Dendritic cell treated with granulocyte-macrophage colony-stimulating factor and Interleukin-4, amounts not matched to agents 40 ng/mL and 50 ng/mL, for 4 days (primary cell): ENCODE results near the gene BTBD19.
A peak's percentile ranks its signal among the peaks of the same experiment; 100 is the strongest.
"Not testable (repeated sequence)": the region's sequence is repeated elsewhere in the genome, so short reads cannot be mapped to it uniquely, and the experiment has no call there.

Experiments
- H3K27ac Mint-ChIP-seq: one replicate; pipeline ENCODE4 v1.8.0; 2022; ENCODE audit warnings: mild to moderate bottlenecking, mixed read lengths
- H3K27me3 Mint-ChIP-seq: one replicate; pipeline ENCODE4 v1.8.0; 2022; ENCODE audit warnings: mild to moderate bottlenecking, mixed read lengths
- H3K36me3 Mint-ChIP-seq: one replicate; pipeline ENCODE4 v1.8.0; 2022; ENCODE audit warnings: low read depth, mixed read lengths
- H3K4me1 Mint-ChIP-seq: one replicate; pipeline ENCODE4 v1.8.0; 2022; ENCODE audit warnings: low read depth, mixed read lengths
- H3K4me3 Mint-ChIP-seq: one replicate; pipeline ENCODE4 v1.8.0; 2022; ENCODE audit warnings: mild to moderate bottlenecking, moderate library complexity, mixed read lengths
- H3K9me3 Mint-ChIP-seq: one replicate; pipeline ENCODE4 v1.8.0; 2022; ENCODE audit warnings: mixed read lengths
- intact Hi-C: fragments of 100-400 bp; cut with micrococcal nuclease; formaldehyde crosslinking; loops from one replicate; pipeline ENCODE4 v1.15.0; 2022

The BTBD19 gene

GRCh38 chr1:44808063-44808937 is at the start of gene BTBD19:
Gene BTBD19, plus strand, starts transcription at chr1:44808523. Its CDS starts 298 bp downstream, at chr1:44808821.
- Mint-ChIP-seq H3K27me3 (no peaks in the 10 kb centered on the region), H3K4me3 (peak within 1 kb of the TSS; percentile 71), H3K9me3 (no peaks in the 10 kb centered on the region), H3K4me1 (peaks cover 93% of the 10 kb centered on the region), H3K27ac (peak within 1 kb of the TSS; percentile 100), H3K36me3 (peaks cover 63% of the 10 kb centered on the region)
- intact Hi-C loops, result no loop called here

DNA sequence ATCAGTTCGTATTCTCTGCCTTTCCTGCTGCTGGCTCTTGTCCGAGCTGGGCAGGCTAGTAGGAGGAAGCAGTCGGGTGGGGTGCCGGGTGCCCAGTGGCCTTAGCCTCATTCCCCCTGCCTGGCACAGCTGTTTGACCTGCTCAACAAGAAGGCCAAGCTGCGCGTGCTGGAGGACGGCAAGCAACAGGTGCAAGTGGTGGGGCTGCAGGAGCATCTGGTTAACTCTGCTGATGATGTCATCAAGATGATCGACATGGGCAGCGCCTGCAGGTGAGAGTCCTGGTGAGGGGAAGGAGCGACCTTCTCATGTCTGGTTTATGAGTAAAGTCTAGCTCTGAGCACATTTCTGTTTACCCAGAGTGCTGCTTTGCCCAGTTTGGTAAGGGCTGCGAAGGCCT is 49.2 kb upstream of the BTBD19 start:
- Mint-ChIP-seq H3K4me3 (no peak overlapping the region), H3K9me3 (no peaks in the 10 kb centered on the region), H3K27me3 (no peaks in the 10 kb centered on the region), H3K27ac (no peak overlapping the region), H3K4me1 (peaks cover 5% of the 10 kb centered on the region), H3K36me3 (peaks cover 28% of the 10 kb centered on the region)
- intact Hi-C loops, result no loop called here

- H3K27ac Mint-ChIP-seq, result no peak overlapping the region
- intact Hi-C loops, result no loop called here
- peaks cover 28% of the 10 kb centered on the region for H3K36me3 Mint-ChIP-seq
- no peaks in the 10 kb centered on the region for H3K9me3 Mint-ChIP-seq
- no peaks in the 10 kb centered on the region for H3K4me1 Mint-ChIP-seq
- no peaks in the 10 kb centered on the region for H3K27me3 Mint-ChIP-seq
- no peak overlapping the region for H3K4me3 Mint-ChIP-seq
Observed at GRCh38 chr1:44760876-44761275, 47.4 kb upstream of the BTBD19 start.

DNA sequence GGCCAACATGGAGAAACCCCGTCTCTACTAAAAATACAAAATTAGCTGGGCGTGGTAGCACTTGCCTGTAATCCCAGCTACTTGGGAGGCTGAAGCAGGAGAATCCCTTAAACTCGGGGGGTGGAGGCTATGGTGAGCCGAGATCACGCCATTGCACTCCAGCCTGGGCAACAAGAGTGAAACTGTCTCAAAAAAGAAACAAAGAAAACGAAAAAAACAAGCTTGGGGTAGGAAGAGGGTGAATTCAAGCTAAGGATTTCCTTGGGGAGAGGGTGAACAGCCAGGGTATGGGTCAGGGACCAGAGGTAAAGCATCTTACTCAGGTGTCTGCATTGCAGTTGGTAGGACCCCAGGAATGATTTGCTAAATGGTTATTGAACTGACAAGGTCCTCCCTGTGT is 41.9 kb upstream of the BTBD19 start:
- H3K9me3 Mint-ChIP-seq, intact Hi-C loops, H3K4me3 Mint-ChIP-seq, H3K4me1 Mint-ChIP-seq, H3K27ac Mint-ChIP-seq, H3K27me3 Mint-ChIP-seq: not testable (repeated sequence)
- peaks cover 28% of the 10 kb centered on the region for H3K36me3 Mint-ChIP-seq

GRCh38 chr1:44775078-44775929 is 33.0 kb upstream of the BTBD19 start, which contains the start of gene RPS8:
Gene RPS8, plus strand, starts transcription at chr1:44775540. Its CDS starts 57 bp downstream, at chr1:44775597.
- peaks cover 36% of the 10 kb centered on the region for H3K4me1 Mint-ChIP-seq
- H3K27ac Mint-ChIP-seq, result peak within 1 kb of the TSS; percentile 97
- no peaks in the 10 kb centered on the region for H3K9me3 Mint-ChIP-seq
- intact Hi-C loops, result loop anchor here (2.0 to 5.0 kb wide), 3 partner anchors 37 to 237 kb away; partner anchors contain the start of genes HECTD3, KIF2C, RNU5D-1 and UROD
- peak within 1 kb of the TSS; percentile 89 for H3K4me3 Mint-ChIP-seq
- peaks cover 55% of the 10 kb centered on the region for H3K36me3 Mint-ChIP-seq
- no peaks in the 10 kb centered on the region for H3K27me3 Mint-ChIP-seq

- H3K36me3 Mint-ChIP-seq, result peaks cover 63% of the 10 kb centered on the region
- intact Hi-C loops, result loop anchor here (2.0 to 5.0 kb wide), 3 partner anchors 37 to 236 kb away; partner anchors contain the start of genes HECTD3, KIF2C, RNU5D-1 and UROD
- H3K4me1 Mint-ChIP-seq, result peaks cover 36% of the 10 kb centered on the region
- H3K4me3 Mint-ChIP-seq, result peak overlapping the region; percentile 89
- peak overlapping the region; percentile 97 for H3K27ac Mint-ChIP-seq
- no peaks in the 10 kb centered on the region for H3K27me3 Mint-ChIP-seq
- no peaks in the 10 kb centered on the region for H3K9me3 Mint-ChIP-seq
Observed at GRCh38 chr1:44775930-44776729, 32.2 kb upstream of the BTBD19 start.

- Mint-ChIP-seq H3K9me3 (no peaks in the 10 kb centered on the region), H3K27me3 (no peaks in the 10 kb centered on the region), H3K36me3 (peaks cover 69% of the 10 kb centered on the region), H3K27ac (peak overlapping the region; percentile 97), H3K4me1 (peaks cover 36% of the 10 kb centered on the region), H3K4me3 (peak overlapping the region; percentile 89)
- intact Hi-C loops, result loop anchor here (5.0 kb wide), 1 partner anchor 236 kb away; the partner anchor contains the start of genes HECTD3 and UROD
Observed at GRCh38 chr1:44776730-44777068, 31.6 kb upstream of the BTBD19 start.

GRCh38 chr1:44777547-44777946 is 30.8 kb upstream of the BTBD19 start:
- H3K27me3 Mint-ChIP-seq, result no peaks in the 10 kb centered on the region
- H3K4me1 Mint-ChIP-seq, result peaks cover 36% of the 10 kb centered on the region
- intact Hi-C loops, result loop anchor here (5.0 kb wide), 1 partner anchor 235 kb away; the partner anchor contains the start of genes HECTD3 and UROD
- peak overlapping the region; percentile 97 for H3K27ac Mint-ChIP-seq
- H3K9me3 Mint-ChIP-seq, result no peaks in the 10 kb centered on the region
- peaks cover 76% of the 10 kb centered on the region for H3K36me3 Mint-ChIP-seq
- H3K4me3 Mint-ChIP-seq, result peak overlapping the region; percentile 89

DNA sequence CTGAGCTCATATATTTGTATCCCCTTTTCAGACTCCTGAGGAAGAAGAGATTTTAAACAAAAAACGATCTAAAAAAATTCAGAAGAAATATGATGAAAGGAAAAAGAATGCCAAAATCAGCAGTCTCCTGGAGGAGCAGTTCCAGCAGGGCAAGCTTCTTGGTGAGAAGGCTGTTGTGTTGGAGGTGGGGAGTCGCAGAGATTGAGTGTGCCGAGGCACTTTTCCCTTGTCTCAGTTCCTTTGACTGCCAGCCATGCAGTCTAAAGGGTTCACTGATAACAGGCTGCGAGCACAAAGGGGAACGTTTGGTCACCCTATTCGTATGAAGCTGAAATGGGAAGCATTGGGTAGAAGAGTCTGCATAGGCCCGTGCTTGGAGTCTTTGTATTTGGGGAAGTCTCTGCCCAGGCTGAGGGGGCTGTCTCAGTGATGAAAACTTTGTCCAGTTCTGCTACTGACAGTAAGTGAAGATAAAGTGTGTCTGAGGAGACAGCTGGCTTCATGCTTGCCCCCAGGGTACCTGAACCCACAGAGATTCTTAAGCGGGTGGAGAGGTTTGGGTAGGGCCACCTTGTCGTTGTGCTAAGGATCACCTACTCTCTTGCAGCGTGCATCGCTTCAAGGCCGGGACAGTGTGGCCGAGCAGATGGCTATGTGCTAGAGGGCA is 30.2 kb upstream of the BTBD19 start:
- Mint-ChIP-seq H3K4me1 (peaks cover 36% of the 10 kb centered on the region), H3K36me3 (peaks cover 76% of the 10 kb centered on the region)
- intact Hi-C loops, result loop anchor here (5.0 kb wide), 1 partner anchor 234 kb away; the partner anchor contains the start of genes HECTD3 and UROD

DNA sequence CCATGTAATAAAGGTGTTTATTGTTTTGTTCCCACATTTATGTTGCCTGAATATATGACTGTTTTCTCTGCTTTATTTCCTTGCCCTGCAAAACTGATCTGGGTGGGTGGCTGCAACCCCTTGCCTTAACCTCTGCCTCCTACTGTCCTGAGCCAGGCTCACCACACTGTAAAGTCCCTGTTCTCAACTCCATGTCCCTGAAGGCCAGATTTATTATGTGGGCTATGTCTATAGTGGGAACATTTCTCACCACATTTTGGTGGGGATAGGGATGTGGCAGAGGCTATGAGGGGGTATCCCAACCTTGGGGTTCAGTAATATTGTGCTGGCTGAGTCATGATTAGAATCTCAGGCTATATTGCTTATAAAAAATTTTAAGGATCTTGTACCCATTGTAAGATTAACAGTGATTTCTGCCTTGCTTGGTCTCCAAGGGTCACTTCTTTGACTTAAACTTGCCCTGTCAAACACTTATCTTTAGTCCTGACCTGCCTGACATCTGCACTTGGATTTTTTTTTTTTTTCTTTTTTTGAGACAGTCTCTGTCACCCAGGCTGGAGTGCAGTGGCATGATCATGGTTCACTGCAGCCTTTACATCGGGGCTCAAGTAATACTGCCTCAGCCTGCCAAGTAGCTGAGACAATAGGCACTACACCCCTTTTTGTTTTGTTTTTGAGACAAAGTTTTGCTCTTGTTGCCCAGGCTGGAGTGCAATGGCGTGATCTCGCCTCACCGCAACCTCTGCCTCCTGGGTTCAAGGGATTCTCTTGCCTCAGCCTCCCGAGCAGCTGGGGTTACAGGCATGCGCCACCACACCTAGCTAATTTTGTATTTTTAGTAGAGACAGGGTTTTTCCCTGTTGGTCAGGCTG is 29.4 kb upstream of the BTBD19 start:
- Mint-ChIP-seq H3K27ac (peak overlapping the region; percentile 97), H3K4me1 (peaks cover 41% of the 10 kb centered on the region), H3K27me3 (peaks cover 4% of the 10 kb centered on the region), H3K36me3 (peaks cover 76% of the 10 kb centered on the region), H3K4me3 (peak overlapping the region; percentile 89), H3K9me3 (no peaks in the 10 kb centered on the region)
- intact Hi-C loops, result loop anchor here (5.0 kb wide), 1 partner anchor 233 kb away; the partner anchor contains the start of genes HECTD3 and UROD

More for the DNA sequence above, 30.2 kb upstream of the BTBD19 start:
- H3K27me3 Mint-ChIP-seq, result no peaks in the 10 kb centered on the region
- peak overlapping the region; percentile 89 for H3K4me3 Mint-ChIP-seq
- H3K9me3 Mint-ChIP-seq, result no peaks in the 10 kb centered on the region
- peak overlapping the region; percentile 97 for H3K27ac Mint-ChIP-seq

DNA sequence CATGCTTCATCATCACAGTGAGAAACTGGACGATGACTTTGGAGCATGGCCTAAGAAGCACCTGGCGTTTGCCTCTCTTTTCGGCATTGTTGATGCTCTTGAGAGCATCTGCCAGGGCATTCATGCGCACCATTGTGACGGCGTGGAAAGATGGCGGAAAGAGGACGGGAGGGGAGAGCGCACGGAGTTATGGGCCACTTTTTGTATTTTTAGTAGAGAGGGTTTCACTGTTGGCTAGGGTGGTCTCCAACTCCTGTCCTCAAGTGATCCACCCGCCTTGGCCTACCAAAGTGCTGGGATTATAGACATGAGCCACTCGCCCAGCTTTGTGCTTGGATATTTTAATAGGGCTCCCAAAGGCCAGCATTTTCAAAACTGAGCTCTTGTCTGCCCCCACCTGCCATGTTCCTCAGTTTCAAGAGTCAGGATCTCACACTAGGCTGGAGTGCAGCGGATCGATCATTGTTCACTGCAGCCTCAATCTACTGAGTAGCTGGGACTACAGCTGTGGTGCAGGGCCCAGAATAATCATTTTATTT is 27.7 kb upstream of the BTBD19 start:
- no peaks in the 10 kb centered on the region for H3K9me3 Mint-ChIP-seq
- intact Hi-C loops, result loop anchor here (5.0 kb wide), 1 partner anchor 522 kb away; no protein-coding TSS in a partner anchor
- peaks cover 15% of the 10 kb centered on the region for H3K27me3 Mint-ChIP-seq
- peaks cover 68% of the 10 kb centered on the region for H3K36me3 Mint-ChIP-seq
- H3K4me3 Mint-ChIP-seq, result no peak overlapping the region
- H3K27ac Mint-ChIP-seq, result no peak overlapping the region
- peaks cover 52% of the 10 kb centered on the region for H3K4me1 Mint-ChIP-seq

DNA sequence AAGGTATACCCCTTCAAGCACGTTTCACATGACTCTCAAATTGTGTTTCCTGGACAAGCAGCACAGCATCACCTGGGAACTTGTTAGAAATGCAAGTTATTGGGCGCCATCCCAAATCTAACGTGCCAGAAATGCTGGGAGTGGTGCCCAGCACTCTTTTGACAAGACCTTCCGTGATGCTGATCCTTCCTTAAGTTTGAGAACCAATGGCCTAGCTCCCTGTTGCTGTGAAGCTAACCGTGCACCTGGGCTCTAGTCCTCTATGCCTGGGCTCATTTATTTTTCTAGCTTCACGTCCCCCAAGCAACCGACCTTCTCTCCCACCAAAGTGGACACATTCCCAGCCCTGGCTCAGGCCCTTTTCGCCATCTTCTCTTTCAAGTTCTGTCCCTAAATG is 24.6 kb upstream of the BTBD19 start:
- intact Hi-C loops, result loop anchor here (5.0 kb wide), 1 partner anchor 519 kb away; no protein-coding TSS in a partner anchor
- Mint-ChIP-seq H3K36me3 (peaks cover 37% of the 10 kb centered on the region), H3K27me3 (peaks cover 23% of the 10 kb centered on the region), H3K4me1 (peaks cover 34% of the 10 kb centered on the region), H3K9me3 (no peaks in the 10 kb centered on the region), H3K4me3 (peak overlapping the region; percentile 24), H3K27ac (peak overlapping the region; percentile 37)
